Heart left ventricle (tissue), 16 donors: ENCODE results near the gene BTG4. TPM values are rescaled to one million over a fixed set of nuclear protein-coding genes. Genes with fewer than 3 reads are reported as not detected.

Source experiments
- ATAC-seq, 4 donors: fragments of 200-7000 bp; cut with Tn5 transposase; one replicate each; pipeline ENCODE4 v1.9.1; 2020 to 2022; ENCODE audit warnings: moderate library complexity in 4 of 4, mild to moderate bottlenecking in 3 of 4, moderate number of reproducible peaks in 1 of 4
- DNase-seq, 5 donors: peaks; one replicate each; pipeline ENCODE4 v3.0.0-alpha.2; 2020
- H3K27ac ChIP-seq, 12 donors: fragments of 200-600 bp; sonication (generic) in 4 of 12; one replicate each; pipeline versions ENCODE4 v1.5.0 to v1.8.0; 2016 to 2022; ENCODE audit warnings: mild to moderate bottlenecking in 2 of 12
- H3K27me3 ChIP-seq, 9 donors: fragments of 200-600 bp; sonication (generic) in 2 of 9; one replicate each; pipeline versions ENCODE4 v1.5.1 to v1.8.0; 2016 to 2022; ENCODE audit warnings: mild to moderate bottlenecking in 3 of 9
- H3K36me3 ChIP-seq, 9 donors: fragments of 200-600 bp; sonication (generic) in 2 of 9; one replicate each; pipeline versions ENCODE4 v1.5.0 to v1.8.0; 2018 to 2022; ENCODE audit warnings: mild to moderate bottlenecking in 2 of 9
- H3K4me1 ChIP-seq, 12 donors: fragments of 200-600 bp; sonication (generic) in 4 of 12; one replicate each; pipeline versions ENCODE4 v1.5.0 to v1.8.0; 2016 to 2022; ENCODE audit warnings: mild to moderate bottlenecking in 3 of 12
- H3K4me3 ChIP-seq, 12 donors: fragments of 200-600 bp; sonication (generic) in 4 of 12; one replicate each; pipeline versions ENCODE4 v1.5.0 to v1.8.0; 2017 to 2022; ENCODE audit warnings: mild to moderate bottlenecking in 9 of 12, moderate library complexity in 4 of 12
- H3K9me3 ChIP-seq, 12 donors: fragments of 200-600 bp; sonication (generic) in 4 of 12; one replicate each; pipeline versions ENCODE4 v1.5.0 to v1.8.0; 2016 to 2022; ENCODE audit warnings: mild to moderate bottlenecking in 1 of 12
- POLR2A ChIP-seq, 2 donors: fragments of 450-650 bp; IDR thresholded peaks; one replicate each; pipeline ENCODE4 v1.6.1; 2017; ENCODE audit warnings: antibody characterized with exemption in 2 of 2, mild to moderate bottlenecking in 2 of 2, moderate library complexity in 2 of 2
- WGBS, 4 donors: extraction: QIAGEN DNeasy Blood & Tissue Kit in 2 of 4; methylation state at CpG; one replicate each; pipeline versions ENCODE4 v1.1.5 to v1.1.7; 2013 to 2018; 5-methylcytosine and 5-hydroxymethylcytosine counted together
- intact Hi-C, 10 donors: fragments of 100-400 bp; cut with DNase I; formaldehyde crosslinking; loops; one replicate each; pipeline versions ENCODE4 v1.11.1 to v1.14.2; 2022
- polyA plus RNA-seq, 2 donors: library from polyadenylated mRNA; stranded (reverse); fragments of 200-250 nt; gene quantifications; one replicate each; pipeline ENCODE4 v1.2.3, GENCODE V29; 2013
- total RNA-seq, 9 donors: library from RNA; depleted of rRNA in 2 of 9; stranded (reverse); fragments of >200 nt in 2 of 9; fragmentation: NEBNext Ultra II Directional in 3 of 9; extraction: Animal tissue kit (Norgen Biotek cat#: 25700) in 3 of 9; gene quantifications; one replicate each; pipeline versions ENCODE4 v1.1.0 to v1.2.4, GENCODE V29; 2016 to 2023
- TF ChIP-seq, protein P1 (sequence below), 12 donors: fragments of 200-600 bp; sonication (generic) in 4 of 12; IDR thresholded peaks; one replicate each; pipeline versions ENCODE4 v1.5.0 to v1.8.0; 2018 to 2022; ENCODE audit warnings: antibody characterized with exemption in 12 of 12, mild to moderate bottlenecking in 5 of 12
- donor health status: ischemic (EF 13 %, LVEDD 7.1; RV severe dilation, severe dysfunction).
- donor health status: healthy with polysubstance abuse.
- donor health status: DM: no; HTN: yes; CAD: no.
- donor health status: DM: no; HTN: no; CAD: no.
- donor health status: ischemic (EF 25% LVEDD 6.9; RV normal size, moderate dysfunction).
- donor health status: ischemic (EF 25% LVEDD 5.7; RV mildly dilated, moderate dysfunction).
- donor health status: healthy.
- donor health status: DM: yes; HTN: yes; CAD: no.
- donor health status: ischemic (EF 35%, LVEDD 5.7; RV mildly dilated, moderate dysfunction).
- donor health status: nonischemic (EF 11% LVEDD 7.7; RV severe dilation, severe dysfunction).
- donor health status: DM: yes; HTN: yes; CAD: no.
- donor health status: PGD.
- donor health status: ischemic (EF 29% LVEDD 5.4; RV normal size, mild dysfunction).
- donor health status: nonischemic (EF 23%, LVEDD 6.1; RV moderate dilation, normal function).

BTG4 gene
- total and polyA plus RNA-seq, 11 donors: not detected

GRCh38 chr11:111548525-111548924 is 36.3 kb upstream of the BTG4 start:
- 84 to 90% (median 87%) methylated on average over 2 of the region's 2 CpGs for WGBS, 4 donors
- H3K4me3 ChIP-seq: no peak overlapping the region
- H3K9me3 ChIP-seq: no peaks in the 10 kb centered on the region
- H3K36me3 ChIP-seq: peaks cover 0 to 26% (median 3%) of the 10 kb centered on the region in 9 donors
- no peaks in the 10 kb centered on the region for H3K27me3 ChIP-seq
- TF ChIP-seq POLR2A (IDR thresholded peaks at IDR 0.05): no peak
- TF ChIP-seq, protein P1, sequence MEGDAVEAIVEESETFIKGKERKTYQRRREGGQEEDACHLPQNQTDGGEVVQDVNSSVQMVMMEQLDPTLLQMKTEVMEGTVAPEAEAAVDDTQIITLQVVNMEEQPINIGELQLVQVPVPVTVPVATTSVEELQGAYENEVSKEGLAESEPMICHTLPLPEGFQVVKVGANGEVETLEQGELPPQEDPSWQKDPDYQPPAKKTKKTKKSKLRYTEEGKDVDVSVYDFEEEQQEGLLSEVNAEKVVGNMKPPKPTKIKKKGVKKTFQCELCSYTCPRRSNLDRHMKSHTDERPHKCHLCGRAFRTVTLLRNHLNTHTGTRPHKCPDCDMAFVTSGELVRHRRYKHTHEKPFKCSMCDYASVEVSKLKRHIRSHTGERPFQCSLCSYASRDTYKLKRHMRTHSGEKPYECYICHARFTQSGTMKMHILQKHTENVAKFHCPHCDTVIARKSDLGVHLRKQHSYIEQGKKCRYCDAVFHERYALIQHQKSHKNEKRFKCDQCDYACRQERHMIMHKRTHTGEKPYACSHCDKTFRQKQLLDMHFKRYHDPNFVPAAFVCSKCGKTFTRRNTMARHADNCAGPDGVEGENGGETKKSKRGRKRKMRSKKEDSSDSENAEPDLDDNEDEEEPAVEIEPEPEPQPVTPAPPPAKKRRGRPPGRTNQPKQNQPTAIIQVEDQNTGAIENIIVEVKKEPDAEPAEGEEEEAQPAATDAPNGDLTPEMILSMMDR (IDR thresholded peaks at IDR 0.05): no peak
- no peaks in the 10 kb centered on the region for H3K4me1 ChIP-seq
- DNase-seq (no peak), ATAC-seq (no peak)
- H3K27ac ChIP-seq: no peak overlapping the region
- intact Hi-C loops: no loop called here

DNA sequence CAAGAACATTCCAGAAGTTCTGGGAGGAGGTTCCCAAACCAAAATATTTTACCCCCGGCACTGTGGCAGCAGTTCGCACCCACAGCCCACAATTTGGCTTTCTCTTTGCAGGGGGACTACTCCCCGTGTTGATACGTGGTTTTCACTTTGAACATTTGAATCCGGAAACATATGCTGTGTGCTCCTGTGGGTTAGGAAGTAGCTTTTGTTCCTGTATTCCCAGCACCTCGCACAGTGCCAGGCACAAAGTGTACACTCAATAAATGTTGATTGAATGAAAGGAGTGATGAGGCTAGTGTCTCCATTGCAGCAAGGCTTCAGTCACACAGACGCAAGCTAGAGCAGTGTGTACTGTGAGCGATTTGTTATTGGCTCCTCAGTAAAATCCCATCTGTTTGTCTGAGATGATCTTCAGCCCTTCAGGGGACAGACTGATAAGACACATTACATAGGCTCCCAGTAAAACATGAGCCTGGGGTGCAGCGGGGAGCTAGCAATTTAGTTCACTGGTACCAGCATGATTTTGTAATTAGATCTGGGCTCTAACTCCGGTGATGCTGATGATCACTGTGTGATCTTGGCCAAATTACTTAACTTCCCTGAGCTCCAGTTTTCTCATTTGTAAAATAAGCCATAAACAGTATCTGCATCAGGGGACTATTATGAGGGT is 30.6 kb upstream of the BTG4 start:
- no peaks in the 10 kb centered on the region for H3K9me3 ChIP-seq
- TF ChIP-seq, protein P1 (IDR thresholded peaks at IDR 0.05): no peak
- no peak for TF ChIP-seq POLR2A (IDR thresholded peaks at IDR 0.05)
- H3K4me1 ChIP-seq: peaks cover 0 to 30% (median 16%) of the 10 kb centered on the region in 12 donors
- intact Hi-C loops: no loop called here
- peaks cover 0 to 13% (median 3%) of the 10 kb centered on the region in 9 donors for H3K36me3 ChIP-seq
- H3K27ac ChIP-seq: peak overlapping the region in 1 of 12 donors; percentile 90
- 66 to 88% (median 74%) methylated on average over 10 of the region's 10 CpGs for WGBS, 4 donors
- peaks cover 0 to 34% (median 0%) of the 10 kb centered on the region in 9 donors for H3K27me3 ChIP-seq
- ATAC-seq (no peak), DNase-seq (no peak)
- no peak overlapping the region for H3K4me3 ChIP-seq

- peak; percentile 57 to 71 (median 63) for DNase-seq
- peak overlapping the region; percentile 53 to 70 (median 62) for H3K4me3 ChIP-seq
- intact Hi-C loops: no loop called here
Measured at GRCh38 chr11:111541254-111542061, 29.3 kb upstream of the BTG4 start.

DNA sequence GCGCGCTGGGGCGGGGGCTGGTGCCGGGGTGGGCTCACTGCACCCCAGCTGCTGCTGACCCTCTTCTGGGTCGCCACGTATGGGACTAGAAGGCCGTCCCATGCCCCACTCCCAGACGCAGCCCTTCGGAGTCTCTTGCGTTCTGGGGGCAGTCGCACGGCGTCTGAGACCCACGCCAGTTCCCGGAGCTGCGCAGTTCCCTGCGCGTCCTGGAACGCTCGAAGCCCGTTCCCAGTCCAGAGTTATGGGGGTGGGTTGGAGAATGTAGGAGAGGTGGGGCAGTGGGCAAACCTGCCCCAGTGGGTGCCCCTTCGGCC is 28.7 kb upstream of the BTG4 start:
- H3K4me1 ChIP-seq: peaks cover 0 to 30% (median 16%) of the 10 kb centered on the region in 12 donors

More at GRCh38 chr11:111541254-111542061, 29.3 kb upstream of the BTG4 start:
- no peak for TF ChIP-seq POLR2A (IDR thresholded peaks at IDR 0.05)
- 4 to 6% (median 5%) methylated on average over 41 of the region's 41 CpGs for WGBS, 4 donors
- ATAC-seq: peak; percentile 58 to 83 (median 69)
- Histone ChIP-seq H3K36me3 (peaks cover 0 to 7% (median 0%) of the 10 kb centered on the region in 9 donors), H3K4me1 (peaks cover 0 to 30% (median 16%) of the 10 kb centered on the region in 12 donors), H3K9me3 (no peaks in the 10 kb centered on the region), H3K27ac (peak overlapping the region; percentile 35 to 90 (median 69)), H3K27me3 (peaks cover 0 to 34% (median 0%) of the 10 kb centered on the region in 9 donors)

More for the DNA sequence above, 28.7 kb upstream of the BTG4 start:
- peak overlapping the region; percentile 35 to 90 (median 69) for H3K27ac ChIP-seq
- intact Hi-C loops: no loop called here
- peaks cover 0 to 34% (median 0%) of the 10 kb centered on the region in 9 donors for H3K27me3 ChIP-seq
- TF ChIP-seq, protein P1 (IDR thresholded peaks at IDR 0.05): no peak
- TF ChIP-seq POLR2A (IDR thresholded peaks at IDR 0.05): no peak
- ATAC-seq (peak in 1 of 4 donors; percentile 26), DNase-seq (peak in 2 of 5 donors; percentile 31 to 56)
- peak overlapping the region; percentile 53 to 70 (median 62) for H3K4me3 ChIP-seq
- no peaks in the 10 kb centered on the region for H3K9me3 ChIP-seq
- peaks cover 0 to 6% (median 0%) of the 10 kb centered on the region in 9 donors for H3K36me3 ChIP-seq
- WGBS, 4 donors: 1 to 5% (median 2%) methylated on average over 4 to 22 of the region's 22 CpGs
